HG03108 (cell line): ENCODE measurements around the gene PSME2.

Experiments
- ATAC-seq: cut with Tn5 transposase; IDR thresholded peaks from one replicate; pipeline ENCODE4 v1.9.1; 2021; ENCODE audit warnings: moderate library complexity; ENCODE audit not compliant: unreplicated experiment

The PSME2 gene

GRCh38 chr14:24179961-24180796 lies 33.8 kb upstream of the PSME2 start:
- ATAC-seq = no peak

GRCh38 chr14:24179294-24179960 lies 33.0 kb upstream of the PSME2 start:
- no peak for ATAC-seq

GRCh38 chr14:24178399-24179178 lies 32.2 kb upstream of the PSME2 start:
- no peak for ATAC-seq

- ATAC-seq = no peak
Observed at GRCh38 chr14:24177891-24178290, 31.5 kb upstream of the PSME2 start.

- no peak for ATAC-seq
Observed at GRCh38 chr14:24177041-24177825, 30.8 kb upstream of the PSME2 start.

GRCh38 chr14:24176599-24176998 lies 30.2 kb upstream of the PSME2 start:
- ATAC-seq = no peak

GRCh38 chr14:24172871-24173281 lies 26.5 kb upstream of the PSME2 start:
- no peak for ATAC-seq

- ATAC-seq = no peak
Observed at GRCh38 chr14:24172261-24172860, 26.0 kb upstream of the PSME2 start.

GRCh38 chr14:24171422-24172260 lies 25.2 kb upstream of the PSME2 start, which contains the start of gene REC8:
Gene REC8, plus strand, starts transcription at chr14:24172080. Its CDS starts 473 bp downstream, at chr14:24172553.
- ATAC-seq = peak; percentile 85

- no peak for ATAC-seq
Observed at GRCh38 chr14:24167469-24168114, 21.2 kb upstream of the PSME2 start.

GRCh38 chr14:24165785-24166184 lies 19.4 kb upstream of the PSME2 start:
- ATAC-seq = no peak

GRCh38 chr14:24164518-24164991 lies 18.1 kb upstream of the PSME2 start:
- no peak for ATAC-seq

GRCh38 chr14:24162093-24162492 lies 15.7 kb upstream of the PSME2 start:
- ATAC-seq = no peak

- ATAC-seq = peak; percentile 81
Observed at GRCh38 chr14:24160850-24161804, 14.7 kb upstream of the PSME2 start, which contains the start of gene IRF9. Gene IRF9, plus strand, starts transcription at chr14:24161265. Its CDS starts 880 bp downstream, at chr14:24162145.

GRCh38 chr14:24160499-24160849 lies 14.1 kb upstream of the PSME2 start:
- no peak for ATAC-seq

- no peak for ATAC-seq
Observed at GRCh38 chr14:24159777-24160498, 13.5 kb upstream of the PSME2 start.

GRCh38 chr14:24157331-24157730 lies 10.9 kb upstream of the PSME2 start:
- no peak for ATAC-seq
